GM23338 (cell line): Measurements from ENCODE around the gene RAD51B. TPM values are rescaled to one million over a fixed set of nuclear protein-coding genes. Genes with fewer than 3 reads are reported as not detected.

Source experiments
- ATAC-seq: fragments of 200-7000 bp; cut with Tn5 transposase; 3 replicates; pipeline ENCODE4 v1.9.1; 2020
- DNase-seq: peaks from one replicate; pipeline ENCODE4 v3.0.0-alpha.2; 2015; ENCODE audit warnings: low spot score
- H2AFZ ChIP-seq: fragments of 200-600 bp; sonication (generic); 2 replicates; pipeline ENCODE4 v1.8.0; 2016; ENCODE audit warnings: antibody characterized with exemption, mild to moderate bottlenecking, moderate library complexity
- H3F3A ChIP-seq: fragments of 200-600 bp; sonication (generic); replicated peaks from 2 replicates; pipeline ENCODE4 v1.8.0; 2017; ENCODE audit warnings: antibody characterized with exemption, mixed run types, low read depth
- H3K27ac ChIP-seq: fragments of 200-600 bp; sonication (generic); 2 replicates; pipeline ENCODE4 v1.6.1; 2016; ENCODE audit warnings: low read depth
- H3K27me3 ChIP-seq: fragments of 200-600 bp; sonication (generic); 2 replicates; pipeline ENCODE4 v1.8.0; 2016; ENCODE audit warnings: mild to moderate bottlenecking, mixed run types, moderate library complexity; ENCODE audit not compliant: insufficient read depth
- H3K36me3 ChIP-seq: fragments of 200-600 bp; sonication (generic); 2 replicates; pipeline ENCODE4 v1.8.0; 2016; ENCODE audit warnings: mild to moderate bottlenecking; ENCODE audit not compliant: insufficient read depth
- H3K4me1 ChIP-seq: fragments of 200-600 bp; sonication (generic); 2 replicates; pipeline ENCODE4 v1.8.0; 2016; ENCODE audit warnings: mild to moderate bottlenecking, moderate library complexity; ENCODE audit not compliant: insufficient read depth
- H3K4me2 ChIP-seq: fragments of 200-600 bp; sonication (generic); 2 replicates; pipeline ENCODE4 v1.7.1; 2017; ENCODE audit warnings: mixed run types
- H3K4me3 ChIP-seq: fragments of 200-600 bp; sonication (generic); 2 replicates; pipeline ENCODE4 v1.6.1; 2016; ENCODE audit warnings: mixed run types
- H3K79me2 ChIP-seq: fragments of 200-600 bp; sonication (generic); replicated peaks from 2 replicates; pipeline ENCODE4 v1.8.0; 2017; ENCODE audit warnings: mild to moderate bottlenecking; ENCODE audit not compliant: insufficient read depth
- H3K9me2 ChIP-seq: fragments of 200-600 bp; sonication (generic); 2 replicates; pipeline ENCODE4 v1.8.0; 2017; ENCODE audit not compliant: insufficient read depth
- H4K20me1 ChIP-seq: fragments of 200-600 bp; sonication (generic); replicated peaks from 2 replicates; pipeline ENCODE4 v1.8.0; 2017; ENCODE audit warnings: mild to moderate bottlenecking; ENCODE audit not compliant: insufficient read depth
- H3K27ac Mint-ChIP-seq: 2 replicates; pipeline ENCODE4 v1.8.0; 2020; ENCODE audit warnings: inconsistent platforms, mild to moderate bottlenecking, moderate library complexity, mixed read lengths
- H3K27me3 Mint-ChIP-seq: 3 replicates; pipeline ENCODE4 v1.8.0; 2022; ENCODE audit warnings: low read depth, mild to moderate bottlenecking, moderate library complexity, mixed read lengths, inconsistent platforms; ENCODE audit not compliant: insufficient read depth, poor library complexity
- H3K36me3 Mint-ChIP-seq: 3 replicates; pipeline ENCODE4 v1.8.0; 2021; ENCODE audit warnings: low read depth, mild to moderate bottlenecking, inconsistent platforms, moderate library complexity, mixed read lengths
- H3K4me1 Mint-ChIP-seq: 3 replicates; pipeline ENCODE4 v1.8.0; 2020; ENCODE audit warnings: mild to moderate bottlenecking, inconsistent platforms, mixed read lengths
- H3K4me3 Mint-ChIP-seq: 3 replicates; pipeline ENCODE4 v1.8.0; 2021; ENCODE audit warnings: moderate library complexity, mild to moderate bottlenecking, inconsistent platforms, mixed read lengths
- H3K9me3 Mint-ChIP-seq: 3 replicates; pipeline ENCODE4 v1.8.0; 2020; ENCODE audit warnings: moderate library complexity, mild to moderate bottlenecking, inconsistent platforms, mixed read lengths
- CREB1 ChIP-seq: fragments of 250-450 bp; sonication (Bioruptor Pico); IDR thresholded peaks from 2 replicates; pipeline ENCODE4 v1.5.0; 2020; ENCODE audit warnings: low read depth, mild to moderate bottlenecking, moderate library complexity
- EZH2 ChIP-seq: fragments of 200-600 bp; sonication (generic); IDR thresholded peaks from one replicate; pipeline ENCODE4 v1.8.0; 2017; ENCODE audit warnings: antibody characterized with exemption, mild to moderate bottlenecking, low read depth; ENCODE audit not compliant: unreplicated experiment
- EZH2phosphoT487 ChIP-seq: fragments of 200-600 bp; sonication (generic); IDR thresholded peaks from one replicate; pipeline ENCODE4 v1.8.1; 2018; ENCODE audit warnings: antibody characterized with exemption; ENCODE audit not compliant: unreplicated experiment
- JUNB ChIP-seq: IDR thresholded peaks from one replicate; pipeline ENCODE4 v1.6.1; 2016; ENCODE audit warnings: antibody characterized with exemption; ENCODE audit not compliant: unreplicated experiment
- NANOG ChIP-seq: IDR thresholded peaks from 2 replicates; pipeline ENCODE4 v1.6.1; 2016; ENCODE audit warnings: antibody characterized with exemption, borderline replicate concordance
- POLR2AphosphoS5 ChIP-seq: IDR thresholded peaks from 2 replicates; pipeline ENCODE4 v1.6.1; 2016; ENCODE audit warnings: antibody characterized with exemption, low read depth
- STAT1 ChIP-seq: IDR thresholded peaks from one replicate; pipeline ENCODE4 v1.6.1; 2016; ENCODE audit warnings: antibody characterized with exemption; ENCODE audit not compliant: unreplicated experiment
- ZNF114 ChIP-seq: fragments of 250-450 bp; sonication (Bioruptor Pico); IDR thresholded peaks from 2 replicates; pipeline ENCODE4 v1.5.0; 2020; ENCODE audit warnings: mild to moderate bottlenecking, moderate library complexity
- polyA plus RNA-seq: library from polyadenylated mRNA; unstranded; fragments of >200 nt; fragmentation: Nextera tagmentation; extraction: Ambion mirVana; gene quantifications from 2 replicates; pipeline ENCODE4 v1.2.1, GENCODE V29; 2016
- total RNA-seq: library from RNA; depleted of rRNA; stranded (reverse); fragments of >200 nt; shearing (Covaris generic); gene quantifications from 2 replicates; pipeline ENCODE4 v1.2.3, GENCODE V29; 2014
- TF ChIP-seq, protein P1 (sequence below): fragments of 250-450 bp; sonication (Bioruptor Pico); IDR thresholded peaks from 2 replicates; pipeline ENCODE4 v1.5.0; 2020; ENCODE audit warnings: mild to moderate bottlenecking, moderate library complexity
- TF ChIP-seq, protein P2 (sequence below): IDR thresholded peaks from 2 replicates; pipeline ENCODE4 v1.6.1; 2016; ENCODE audit warnings: antibody characterized with exemption
- TF ChIP-seq, protein P3 (sequence below), 2 experiments: fragments of 200-600 bp in 1 of 2; sonication (generic) in 1 of 2; conservative IDR thresholded peaks; 2 replicates each; pipeline versions ENCODE4 v1.5.1 to v1.6.1; 2016 to 2017; ENCODE audit warnings: antibody characterized with exemption in 2 of 2, low read depth in 2 of 2, mild to moderate bottlenecking in 2 of 2, moderate library complexity in 1 of 2

The RAD51B gene
- total and polyA plus RNA-seq, 2 experiments from 2014 or later: 15.7 to 29.1 TPM

DNA sequence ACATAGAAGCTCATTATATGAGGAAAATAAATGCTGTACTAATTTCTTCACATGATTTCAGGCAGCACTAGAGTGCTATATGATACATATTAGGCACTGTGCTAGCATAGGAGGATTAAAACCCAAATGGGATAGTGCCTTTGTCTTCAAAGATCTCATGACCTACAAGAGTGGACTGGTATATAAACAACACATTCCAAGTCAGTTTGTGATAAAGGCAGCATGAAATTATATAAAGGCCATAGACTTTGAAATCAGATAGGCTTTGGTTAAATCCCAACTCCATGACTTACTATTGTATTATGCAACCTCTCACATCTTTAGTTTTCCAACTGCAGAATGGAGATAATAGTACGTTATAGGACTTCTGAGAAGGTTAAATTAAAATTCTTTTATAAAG, 179.7 kb downstream of the RAD51B start (continued):
- TF ChIP-seq, protein P1, sequence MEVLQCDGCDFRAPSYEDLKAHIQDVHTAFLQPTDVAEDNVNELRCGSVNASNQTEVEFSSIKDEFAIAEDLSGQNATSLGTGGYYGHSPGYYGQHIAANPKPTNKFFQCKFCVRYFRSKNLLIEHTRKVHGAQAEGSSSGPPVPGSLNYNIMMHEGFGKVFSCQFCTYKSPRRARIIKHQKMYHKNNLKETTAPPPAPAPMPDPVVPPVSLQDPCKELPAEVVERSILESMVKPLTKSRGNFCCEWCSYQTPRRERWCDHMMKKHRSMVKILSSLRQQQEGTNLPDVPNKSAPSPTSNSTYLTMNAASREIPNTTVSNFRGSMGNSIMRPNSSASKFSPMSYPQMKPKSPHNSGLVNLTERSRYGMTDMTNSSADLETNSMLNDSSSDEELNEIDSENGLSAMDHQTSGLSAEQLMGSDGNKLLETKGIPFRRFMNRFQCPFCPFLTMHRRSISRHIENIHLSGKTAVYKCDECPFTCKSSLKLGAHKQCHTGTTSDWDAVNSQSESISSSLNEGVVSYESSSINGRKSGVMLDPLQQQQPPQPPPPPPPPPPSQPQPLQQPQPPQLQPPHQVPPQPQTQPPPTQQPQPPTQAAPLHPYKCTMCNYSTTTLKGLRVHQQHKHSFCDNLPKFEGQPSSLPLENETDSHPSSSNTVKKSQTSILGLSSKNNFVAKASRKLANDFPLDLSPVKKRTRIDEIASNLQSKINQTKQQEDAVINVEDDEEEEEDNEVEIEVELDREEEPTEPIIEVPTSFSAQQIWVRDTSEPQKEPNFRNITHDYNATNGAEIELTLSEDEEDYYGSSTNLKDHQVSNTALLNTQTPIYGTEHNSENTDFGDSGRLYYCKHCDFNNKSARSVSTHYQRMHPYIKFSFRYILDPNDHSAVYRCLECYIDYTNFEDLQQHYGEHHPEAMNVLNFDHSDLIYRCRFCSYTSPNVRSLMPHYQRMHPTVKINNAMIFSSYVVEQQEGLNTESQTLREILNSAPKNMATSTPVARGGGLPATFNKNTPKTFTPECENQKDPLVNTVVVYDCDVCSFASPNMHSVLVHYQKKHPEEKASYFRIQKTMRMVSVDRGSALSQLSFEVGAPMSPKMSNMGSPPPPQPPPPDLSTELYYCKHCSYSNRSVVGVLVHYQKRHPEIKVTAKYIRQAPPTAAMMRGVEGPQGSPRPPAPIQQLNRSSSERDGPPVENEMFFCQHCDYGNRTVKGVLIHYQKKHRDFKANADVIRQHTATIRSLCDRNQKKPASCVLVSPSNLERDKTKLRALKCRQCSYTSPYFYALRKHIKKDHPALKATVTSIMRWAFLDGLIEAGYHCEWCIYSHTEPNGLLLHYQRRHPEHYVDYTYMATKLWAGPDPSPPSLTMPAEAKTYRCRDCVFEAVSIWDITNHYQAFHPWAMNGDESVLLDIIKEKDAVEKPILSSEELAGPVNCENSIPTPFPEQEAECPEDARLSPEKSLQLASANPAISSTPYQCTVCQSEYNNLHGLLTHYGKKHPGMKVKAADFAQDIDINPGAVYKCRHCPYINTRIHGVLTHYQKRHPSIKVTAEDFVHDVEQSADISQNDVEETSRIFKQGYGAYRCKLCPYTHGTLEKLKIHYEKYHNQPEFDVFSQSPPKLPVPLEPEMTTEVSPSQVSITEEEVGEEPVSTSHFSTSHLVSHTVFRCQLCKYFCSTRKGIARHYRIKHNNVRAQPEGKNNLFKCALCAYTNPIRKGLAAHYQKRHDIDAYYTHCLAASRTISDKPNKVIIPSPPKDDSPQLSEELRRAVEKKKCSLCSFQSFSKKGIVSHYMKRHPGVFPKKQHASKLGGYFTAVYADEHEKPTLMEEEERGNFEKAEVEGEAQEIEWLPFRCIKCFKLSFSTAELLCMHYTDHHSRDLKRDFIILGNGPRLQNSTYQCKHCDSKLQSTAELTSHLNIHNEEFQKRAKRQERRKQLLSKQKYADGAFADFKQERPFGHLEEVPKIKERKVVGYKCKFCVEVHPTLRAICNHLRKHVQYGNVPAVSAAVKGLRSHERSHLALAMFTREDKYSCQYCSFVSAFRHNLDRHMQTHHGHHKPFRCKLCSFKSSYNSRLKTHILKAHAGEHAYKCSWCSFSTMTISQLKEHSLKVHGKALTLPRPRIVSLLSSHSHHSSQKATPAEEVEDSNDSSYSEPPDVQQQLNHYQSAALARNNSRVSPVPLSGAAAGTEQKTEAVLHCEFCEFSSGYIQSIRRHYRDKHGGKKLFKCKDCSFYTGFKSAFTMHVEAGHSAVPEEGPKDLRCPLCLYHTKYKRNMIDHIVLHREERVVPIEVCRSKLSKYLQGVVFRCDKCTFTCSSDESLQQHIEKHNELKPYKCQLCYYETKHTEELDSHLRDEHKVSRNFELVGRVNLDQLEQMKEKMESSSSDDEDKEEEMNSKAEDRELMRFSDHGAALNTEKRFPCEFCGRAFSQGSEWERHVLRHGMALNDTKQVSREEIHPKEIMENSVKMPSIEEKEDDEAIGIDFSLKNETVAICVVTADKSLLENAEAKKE (CRISPR knock-in tag): no peak
- TF ChIP-seq ZNF114 (CRISPR knock-in tag) (no peak), STAT1 (no peak), JUNB (no peak), CREB1 (CRISPR knock-in tag) (no peak), NANOG (no peak), EZH2phosphoT487 (no peak)

DNA sequence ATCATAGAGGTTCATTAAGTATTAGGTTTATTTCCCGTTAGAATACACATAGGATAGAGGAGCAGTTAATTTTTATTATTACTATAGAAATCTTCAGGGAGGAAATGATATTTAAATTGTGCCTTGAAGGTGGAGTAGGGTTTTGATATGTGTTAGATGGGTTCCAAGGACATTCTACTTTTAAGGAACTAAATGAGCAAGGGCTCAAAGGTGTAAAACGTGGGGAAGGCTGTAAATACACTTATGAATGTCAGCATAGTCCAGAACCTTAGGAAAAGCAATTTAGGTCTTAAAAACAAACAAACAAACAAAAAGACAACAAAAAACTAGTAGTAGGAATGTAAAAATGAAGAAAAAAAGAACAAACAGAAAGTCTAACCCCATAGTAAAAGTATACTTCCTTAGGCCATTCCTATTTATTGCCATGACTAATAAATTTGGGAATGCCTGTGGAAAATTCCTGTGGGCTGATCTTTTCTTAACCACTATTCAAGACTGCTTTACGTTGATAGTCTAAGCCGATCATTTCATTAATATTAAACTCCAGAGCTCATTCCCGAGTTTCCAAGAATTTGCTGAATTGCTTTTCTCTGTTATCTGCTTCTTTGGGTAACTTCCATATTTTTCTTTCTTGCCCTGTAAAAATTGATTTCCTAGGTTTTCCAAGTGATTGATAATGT, 180.3 kb downstream of the RAD51B start:
- Histone ChIP-seq H3K27ac (no peak overlapping the region), H3K27me3 (no peaks in the 10 kb centered on the region), H4K20me1 (no peaks in the 10 kb centered on the region), H3K36me3 (no peaks in the 10 kb centered on the region), H3K9me2 (no peaks in the 10 kb centered on the region), H3K4me1 (no peaks in the 10 kb centered on the region), H2AFZ (no peak overlapping the region), H3F3A (no peaks in the 10 kb centered on the region), H3K4me3 (no peak overlapping the region), H3K79me2 (no peaks in the 10 kb centered on the region), H3K4me2 (no peak overlapping the region)
- Mint-ChIP-seq H3K36me3 (0 out of 3 replicates have a peak, but pooled peaks cover 4% of the 10 kb centered on the region), H3K4me3 (no peak overlapping the region), H3K4me1 (no peaks in the 10 kb centered on the region), H3K27me3 (peaks cover 1% of the 10 kb centered on the region), H3K9me3 (peaks cover 8% of the 10 kb centered on the region; the same call in 2 of the 3 replicates), H3K27ac (no peak overlapping the region)
- DNase-seq (no peak), ATAC-seq (no peak)
- TF ChIP-seq, protein P2, sequence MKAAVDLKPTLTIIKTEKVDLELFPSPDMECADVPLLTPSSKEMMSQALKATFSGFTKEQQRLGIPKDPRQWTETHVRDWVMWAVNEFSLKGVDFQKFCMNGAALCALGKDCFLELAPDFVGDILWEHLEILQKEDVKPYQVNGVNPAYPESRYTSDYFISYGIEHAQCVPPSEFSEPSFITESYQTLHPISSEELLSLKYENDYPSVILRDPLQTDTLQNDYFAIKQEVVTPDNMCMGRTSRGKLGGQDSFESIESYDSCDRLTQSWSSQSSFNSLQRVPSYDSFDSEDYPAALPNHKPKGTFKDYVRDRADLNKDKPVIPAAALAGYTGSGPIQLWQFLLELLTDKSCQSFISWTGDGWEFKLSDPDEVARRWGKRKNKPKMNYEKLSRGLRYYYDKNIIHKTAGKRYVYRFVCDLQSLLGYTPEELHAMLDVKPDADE: no peak
- TF ChIP-seq EZH2phosphoT487: no peak
- TF ChIP-seq POLR2AphosphoS5: no peak
- TF ChIP-seq, protein P3, sequence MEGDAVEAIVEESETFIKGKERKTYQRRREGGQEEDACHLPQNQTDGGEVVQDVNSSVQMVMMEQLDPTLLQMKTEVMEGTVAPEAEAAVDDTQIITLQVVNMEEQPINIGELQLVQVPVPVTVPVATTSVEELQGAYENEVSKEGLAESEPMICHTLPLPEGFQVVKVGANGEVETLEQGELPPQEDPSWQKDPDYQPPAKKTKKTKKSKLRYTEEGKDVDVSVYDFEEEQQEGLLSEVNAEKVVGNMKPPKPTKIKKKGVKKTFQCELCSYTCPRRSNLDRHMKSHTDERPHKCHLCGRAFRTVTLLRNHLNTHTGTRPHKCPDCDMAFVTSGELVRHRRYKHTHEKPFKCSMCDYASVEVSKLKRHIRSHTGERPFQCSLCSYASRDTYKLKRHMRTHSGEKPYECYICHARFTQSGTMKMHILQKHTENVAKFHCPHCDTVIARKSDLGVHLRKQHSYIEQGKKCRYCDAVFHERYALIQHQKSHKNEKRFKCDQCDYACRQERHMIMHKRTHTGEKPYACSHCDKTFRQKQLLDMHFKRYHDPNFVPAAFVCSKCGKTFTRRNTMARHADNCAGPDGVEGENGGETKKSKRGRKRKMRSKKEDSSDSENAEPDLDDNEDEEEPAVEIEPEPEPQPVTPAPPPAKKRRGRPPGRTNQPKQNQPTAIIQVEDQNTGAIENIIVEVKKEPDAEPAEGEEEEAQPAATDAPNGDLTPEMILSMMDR (conservative IDR thresholded peaks at IDR 0.05; ENCODE audit: low read depth in 2 of 2): no peak
- no peak for TF ChIP-seq CREB1 (CRISPR knock-in tag)
- TF ChIP-seq JUNB: no peak
- no peak for TF ChIP-seq EZH2
- TF ChIP-seq STAT1: no peak
